GM23338 (cell line): Measurements from ENCODE around the gene BICDL2. TPM values are rescaled to one million over a fixed set of nuclear protein-coding genes. Genes with fewer than 3 reads are reported as not detected.
A peak's percentile ranks its signal among the peaks of the same experiment; 100 is the strongest.

Source experiments
- ATAC-seq: fragments of 200-7000 bp; cut with Tn5 transposase; 3 replicates; pipeline ENCODE4 v1.9.1; 2020
- DNase-seq: peaks from one replicate; pipeline ENCODE4 v3.0.0-alpha.2; 2015; ENCODE audit warnings: low spot score
- H2AFZ ChIP-seq: fragments of 200-600 bp; sonication (generic); 2 replicates; pipeline ENCODE4 v1.8.0; 2016; ENCODE audit warnings: antibody characterized with exemption, mild to moderate bottlenecking, moderate library complexity
- H3F3A ChIP-seq: fragments of 200-600 bp; sonication (generic); replicated peaks from 2 replicates; pipeline ENCODE4 v1.8.0; 2017; ENCODE audit warnings: antibody characterized with exemption, mixed run types, low read depth
- H3K27ac ChIP-seq: fragments of 200-600 bp; sonication (generic); 2 replicates; pipeline ENCODE4 v1.6.1; 2016; ENCODE audit warnings: low read depth
- H3K27me3 ChIP-seq: fragments of 200-600 bp; sonication (generic); 2 replicates; pipeline ENCODE4 v1.8.0; 2016; ENCODE audit warnings: mild to moderate bottlenecking, mixed run types, moderate library complexity; ENCODE audit not compliant: insufficient read depth
- H3K36me3 ChIP-seq: fragments of 200-600 bp; sonication (generic); 2 replicates; pipeline ENCODE4 v1.8.0; 2016; ENCODE audit warnings: mild to moderate bottlenecking; ENCODE audit not compliant: insufficient read depth
- H3K4me1 ChIP-seq: fragments of 200-600 bp; sonication (generic); 2 replicates; pipeline ENCODE4 v1.8.0; 2016; ENCODE audit warnings: mild to moderate bottlenecking, moderate library complexity; ENCODE audit not compliant: insufficient read depth
- H3K4me2 ChIP-seq: fragments of 200-600 bp; sonication (generic); 2 replicates; pipeline ENCODE4 v1.7.1; 2017; ENCODE audit warnings: mixed run types
- H3K4me3 ChIP-seq: fragments of 200-600 bp; sonication (generic); 2 replicates; pipeline ENCODE4 v1.6.1; 2016; ENCODE audit warnings: mixed run types
- H3K79me2 ChIP-seq: fragments of 200-600 bp; sonication (generic); replicated peaks from 2 replicates; pipeline ENCODE4 v1.8.0; 2017; ENCODE audit warnings: mild to moderate bottlenecking; ENCODE audit not compliant: insufficient read depth
- H3K9me2 ChIP-seq: fragments of 200-600 bp; sonication (generic); 2 replicates; pipeline ENCODE4 v1.8.0; 2017; ENCODE audit not compliant: insufficient read depth
- H4K20me1 ChIP-seq: fragments of 200-600 bp; sonication (generic); replicated peaks from 2 replicates; pipeline ENCODE4 v1.8.0; 2017; ENCODE audit warnings: mild to moderate bottlenecking; ENCODE audit not compliant: insufficient read depth
- H3K27ac Mint-ChIP-seq: 2 replicates; pipeline ENCODE4 v1.8.0; 2020; ENCODE audit warnings: inconsistent platforms, mild to moderate bottlenecking, moderate library complexity, mixed read lengths
- H3K27me3 Mint-ChIP-seq: 3 replicates; pipeline ENCODE4 v1.8.0; 2022; ENCODE audit warnings: low read depth, mild to moderate bottlenecking, moderate library complexity, mixed read lengths, inconsistent platforms; ENCODE audit not compliant: insufficient read depth, poor library complexity
- H3K36me3 Mint-ChIP-seq: 3 replicates; pipeline ENCODE4 v1.8.0; 2021; ENCODE audit warnings: low read depth, mild to moderate bottlenecking, inconsistent platforms, moderate library complexity, mixed read lengths
- H3K4me1 Mint-ChIP-seq: 3 replicates; pipeline ENCODE4 v1.8.0; 2020; ENCODE audit warnings: mild to moderate bottlenecking, inconsistent platforms, mixed read lengths
- H3K4me3 Mint-ChIP-seq: 3 replicates; pipeline ENCODE4 v1.8.0; 2021; ENCODE audit warnings: moderate library complexity, mild to moderate bottlenecking, inconsistent platforms, mixed read lengths
- H3K9me3 Mint-ChIP-seq: 3 replicates; pipeline ENCODE4 v1.8.0; 2020; ENCODE audit warnings: moderate library complexity, mild to moderate bottlenecking, inconsistent platforms, mixed read lengths
- CTCF ChIP-seq, 2 experiments: fragments of 200-600 bp in 1 of 2; sonication (generic) in 1 of 2; conservative IDR thresholded peaks; 2 replicates each; pipeline versions ENCODE4 v1.5.1 to v1.6.1; 2016 to 2017; ENCODE audit warnings: antibody characterized with exemption in 2 of 2, low read depth in 2 of 2, mild to moderate bottlenecking in 2 of 2, moderate library complexity in 1 of 2
- ETS1 ChIP-seq: IDR thresholded peaks from 2 replicates; pipeline ENCODE4 v1.6.1; 2016; ENCODE audit warnings: antibody characterized with exemption
- EZH2 ChIP-seq: fragments of 200-600 bp; sonication (generic); IDR thresholded peaks from one replicate; pipeline ENCODE4 v1.8.0; 2017; ENCODE audit warnings: antibody characterized with exemption, mild to moderate bottlenecking, low read depth; ENCODE audit not compliant: unreplicated experiment
- JUNB ChIP-seq: IDR thresholded peaks from one replicate; pipeline ENCODE4 v1.6.1; 2016; ENCODE audit warnings: antibody characterized with exemption; ENCODE audit not compliant: unreplicated experiment
- NANOG ChIP-seq: IDR thresholded peaks from 2 replicates; pipeline ENCODE4 v1.6.1; 2016; ENCODE audit warnings: antibody characterized with exemption, borderline replicate concordance
- POLR2AphosphoS5 ChIP-seq: IDR thresholded peaks from 2 replicates; pipeline ENCODE4 v1.6.1; 2016; ENCODE audit warnings: antibody characterized with exemption, low read depth
- STAT1 ChIP-seq: IDR thresholded peaks from one replicate; pipeline ENCODE4 v1.6.1; 2016; ENCODE audit warnings: antibody characterized with exemption; ENCODE audit not compliant: unreplicated experiment
- ZNF114 ChIP-seq: fragments of 250-450 bp; sonication (Bioruptor Pico); IDR thresholded peaks from 2 replicates; pipeline ENCODE4 v1.5.0; 2020; ENCODE audit warnings: mild to moderate bottlenecking, moderate library complexity
- ZNF331 ChIP-seq: fragments of 250-450 bp; sonication (Bioruptor Pico); IDR thresholded peaks from 2 replicates; pipeline ENCODE4 v1.5.0; 2020; ENCODE audit warnings: low read depth, mild to moderate bottlenecking, moderate library complexity
- ZNF462 ChIP-seq: fragments of 250-450 bp; sonication (Bioruptor Pico); IDR thresholded peaks from 2 replicates; pipeline ENCODE4 v1.5.0; 2020; ENCODE audit warnings: mild to moderate bottlenecking, moderate library complexity
- polyA plus RNA-seq: library from polyadenylated mRNA; unstranded; fragments of >200 nt; fragmentation: Nextera tagmentation; extraction: Ambion mirVana; gene quantifications from 2 replicates; pipeline ENCODE4 v1.2.1, GENCODE V29; 2016
- total RNA-seq: library from RNA; depleted of rRNA; stranded (reverse); fragments of >200 nt; shearing (Covaris generic); gene quantifications from 2 replicates; pipeline ENCODE4 v1.2.3, GENCODE V29; 2014

BICDL2 gene
- total and polyA plus RNA-seq, 2 experiments from 2014 or later: 12.7 to 18.4 TPM

- Histone ChIP-seq H3K79me2 (no peaks in the 10 kb centered on the region), H3K4me3 (no peak overlapping the region), H3K4me1 (peaks cover 11% of the 10 kb centered on the region), H3K27me3 (no peaks in the 10 kb centered on the region), H2AFZ (no peak overlapping the region), H3K9me2 (no peaks in the 10 kb centered on the region), H3F3A (no peaks in the 10 kb centered on the region; the same call in 1 of the 2 replicates), H3K27ac (no peak overlapping the region), H4K20me1 (no peaks in the 10 kb centered on the region), H3K4me2 (no peak overlapping the region), H3K36me3 (no peaks in the 10 kb centered on the region)
- no peak for TF ChIP-seq ETS1
- 0 out of 4 replicates have a peak, but pooled peaks of 1 of the 2 experiments have one; percentile 11 for TF ChIP-seq CTCF (conservative IDR thresholded peaks at IDR 0.05; ENCODE audit: low read depth in 2 of 2)
- H3K27ac Mint-ChIP-seq: no peak overlapping the region; the same call in 1 of the 2 replicates
- H3K27me3 Mint-ChIP-seq: peaks cover 5% of the 10 kb centered on the region
- peaks cover 16% of the 10 kb centered on the region; the same call in 2 of the 3 replicates for H3K4me1 Mint-ChIP-seq
- no peaks in the 10 kb centered on the region for H3K9me3 Mint-ChIP-seq
- peak; percentile 69 for DNase-seq
- ATAC-seq: peak; percentile 13
- peaks cover 5% of the 10 kb centered on the region for H3K36me3 Mint-ChIP-seq
- no peak overlapping the region for H3K4me3 Mint-ChIP-seq
Observed at GRCh38 chr16:3001316-3001715, 35.4 kb downstream of the BICDL2 start.

- no peaks in the 10 kb centered on the region for H3K9me2 ChIP-seq
- H3K79me2 ChIP-seq: no peaks in the 10 kb centered on the region
- no peak overlapping the region for H2AFZ ChIP-seq
- no peak overlapping the region for H3K4me2 ChIP-seq
- H3K36me3 Mint-ChIP-seq: peaks cover 4% of the 10 kb centered on the region; the same call in 1 of the 3 replicates
- H3K27me3 Mint-ChIP-seq: peaks cover 5% of the 10 kb centered on the region
- no peaks in the 10 kb centered on the region for H4K20me1 ChIP-seq
- no peak overlapping the region for H3K27ac Mint-ChIP-seq
- H3K27ac ChIP-seq: no peak overlapping the region
- H3K9me3 Mint-ChIP-seq: no peaks in the 10 kb centered on the region
- no peak for ATAC-seq
- H3K27me3 ChIP-seq: no peaks in the 10 kb centered on the region
- no peak overlapping the region for H3K4me3 ChIP-seq
- H3K36me3 ChIP-seq: no peaks in the 10 kb centered on the region
- H3K4me1 Mint-ChIP-seq: peaks cover 12% of the 10 kb centered on the region; the same call in 2 of the 3 replicates
- DNase-seq: no peak
- H3K4me1 ChIP-seq: peaks cover 8% of the 10 kb centered on the region
- no peaks in the 10 kb centered on the region; the same call in 1 of the 2 replicates for H3F3A ChIP-seq
- H3K4me3 Mint-ChIP-seq: no peak overlapping the region
- no peak for TF ChIP-seq ZNF331
- no peak for TF ChIP-seq CTCF (conservative IDR thresholded peaks at IDR 0.05; ENCODE audit: low read depth in 2 of 2)
- no peak for TF ChIP-seq POLR2AphosphoS5
- TF ChIP-seq EZH2: no peak
- no peak for TF ChIP-seq ZNF114
- TF ChIP-seq ZNF462: no peak
- TF ChIP-seq JUNB: no peak
- no peak for TF ChIP-seq NANOG
- no peak for TF ChIP-seq STAT1
Observed at GRCh38 chr16:3000540-3000939, 36.2 kb downstream of the BICDL2 start.
